ENCODE results near the gene DIPK1C.

Gene DIPK1C

DNA sequence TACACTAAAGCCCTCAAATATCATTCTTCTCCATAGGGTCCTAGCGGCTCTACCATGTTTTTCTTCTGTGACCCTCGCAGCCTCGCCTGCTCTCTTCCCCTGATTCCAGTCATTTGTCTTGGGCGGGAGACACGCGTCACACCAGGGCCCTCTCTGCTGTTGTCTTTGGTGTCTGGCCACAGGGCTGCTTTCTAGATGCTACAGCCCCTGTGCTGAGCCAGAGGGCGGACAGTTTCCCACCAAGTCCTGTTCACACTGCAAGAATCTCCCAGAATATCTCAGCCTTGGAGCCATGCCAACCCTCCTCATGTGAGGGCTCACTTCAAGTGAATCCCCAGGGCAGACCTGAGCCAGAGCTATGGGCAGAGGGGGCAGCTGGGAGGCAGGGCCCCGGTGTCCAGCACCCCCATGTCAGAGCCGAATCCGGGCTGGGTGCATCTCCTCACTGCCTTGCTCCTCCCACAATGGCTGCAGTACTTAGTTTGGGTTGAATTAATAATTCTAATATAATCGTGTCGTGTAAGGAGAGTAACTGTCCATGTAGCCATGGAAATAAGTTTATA, 42.1 kb downstream of the DIPK1C start:
- DNase-seq, result no peak

DNA sequence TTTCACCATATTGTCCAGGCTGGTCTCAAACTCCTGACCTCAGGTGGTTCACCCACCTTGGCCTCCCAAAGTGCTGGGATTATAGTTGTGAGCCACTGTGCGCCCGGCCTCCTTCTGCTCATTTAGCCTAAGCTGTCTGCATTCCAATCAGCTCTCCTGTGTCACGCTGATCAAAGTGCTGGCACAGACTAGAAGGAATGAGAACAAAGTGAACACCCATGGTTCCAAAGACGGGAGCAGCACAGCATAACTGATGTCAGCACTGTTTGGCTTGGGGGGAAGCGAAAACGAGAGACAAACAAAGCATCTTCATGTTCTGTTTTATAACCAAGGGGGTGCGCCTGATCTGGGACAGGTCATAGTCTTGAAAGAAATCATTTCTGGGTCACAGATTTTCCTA, 43.3 kb downstream of the DIPK1C start:
- DNase-seq, result no peak

DNA sequence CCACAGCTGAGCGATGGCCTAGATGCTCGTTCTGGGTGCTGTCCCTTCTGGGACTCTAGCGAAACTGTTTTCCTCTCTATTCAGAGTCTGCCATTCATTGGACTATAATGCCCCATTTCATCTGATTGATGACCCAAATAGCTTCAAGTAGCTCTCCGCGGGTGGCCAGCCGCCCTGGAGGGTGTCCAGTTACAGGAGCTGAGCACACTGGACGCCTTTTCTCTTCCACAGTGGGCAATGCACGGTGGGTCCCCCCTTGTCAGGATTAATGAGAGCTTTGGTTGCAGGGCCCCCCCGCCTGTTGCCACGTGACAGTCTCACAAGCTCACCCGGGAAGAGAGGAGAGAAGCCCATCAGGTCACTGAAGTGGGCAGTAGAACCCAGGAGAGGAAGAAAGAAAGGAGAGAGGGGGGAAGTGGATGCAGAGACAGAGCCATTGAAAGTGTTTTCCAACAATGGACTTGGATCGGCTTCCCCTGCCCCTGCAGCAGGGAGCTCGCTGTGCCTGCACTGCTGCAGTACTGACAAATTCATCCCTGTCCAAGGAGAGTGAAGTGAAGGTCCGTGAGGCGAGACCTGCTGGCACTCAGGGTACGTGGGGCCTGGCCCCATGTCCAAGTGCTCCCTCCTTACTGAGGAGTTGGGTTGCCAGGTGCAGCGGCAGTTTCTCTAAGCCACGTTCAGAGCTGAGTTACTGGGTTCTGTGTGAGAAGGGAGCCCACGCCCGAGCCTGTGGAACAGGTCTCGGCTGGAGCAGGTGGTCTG, 44.8 kb downstream of the DIPK1C start:
- DNase-seq, result no peak

DNA sequence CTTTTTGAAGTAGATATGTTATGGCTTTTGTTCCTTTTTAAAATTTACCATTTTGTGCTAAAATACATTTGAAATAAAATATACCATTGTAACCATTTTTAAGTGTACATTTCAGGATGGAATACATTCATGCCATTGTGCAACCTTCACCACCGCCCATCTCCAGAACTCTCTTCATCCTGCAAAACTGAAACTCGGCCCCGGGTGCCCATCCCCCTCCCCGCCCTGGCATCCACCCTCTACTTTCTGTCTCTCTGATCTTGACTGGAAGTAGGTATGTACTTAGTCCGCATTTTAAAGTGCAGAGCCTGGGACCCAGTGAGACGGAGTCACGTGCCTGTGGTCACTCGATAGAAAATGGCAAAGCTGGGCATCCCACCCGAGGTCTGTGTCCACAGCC, 45.6 kb downstream of the DIPK1C start:
- no peak for DNase-seq

DNA sequence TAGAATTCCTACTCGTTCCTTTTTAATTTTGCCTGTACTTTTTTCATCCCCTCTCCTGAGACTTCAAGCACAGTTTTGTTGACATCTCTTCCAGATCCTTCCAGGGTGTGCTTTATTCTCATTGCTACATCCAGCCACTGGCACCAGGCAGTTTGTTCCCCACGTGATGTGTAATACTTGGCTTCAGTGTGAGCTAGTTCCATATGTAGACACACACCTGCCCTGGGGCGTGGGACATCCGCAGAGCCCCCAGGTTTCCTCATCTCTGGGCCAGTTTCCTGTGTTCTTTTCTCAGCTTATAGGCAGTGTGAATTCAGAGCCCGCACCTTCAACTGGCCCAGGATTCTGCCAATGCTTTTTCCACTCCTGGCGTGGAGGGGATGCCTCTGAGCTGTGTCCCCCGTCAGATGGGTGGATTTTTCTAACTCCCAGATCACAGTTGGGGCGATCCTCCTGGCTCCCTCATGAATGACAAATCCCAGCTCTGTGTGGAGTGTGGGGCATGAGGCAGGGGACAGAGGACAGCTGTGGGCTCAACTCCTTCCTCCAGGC, 46.6 kb downstream of the DIPK1C start:
- DNase-seq, result no peak

DNA sequence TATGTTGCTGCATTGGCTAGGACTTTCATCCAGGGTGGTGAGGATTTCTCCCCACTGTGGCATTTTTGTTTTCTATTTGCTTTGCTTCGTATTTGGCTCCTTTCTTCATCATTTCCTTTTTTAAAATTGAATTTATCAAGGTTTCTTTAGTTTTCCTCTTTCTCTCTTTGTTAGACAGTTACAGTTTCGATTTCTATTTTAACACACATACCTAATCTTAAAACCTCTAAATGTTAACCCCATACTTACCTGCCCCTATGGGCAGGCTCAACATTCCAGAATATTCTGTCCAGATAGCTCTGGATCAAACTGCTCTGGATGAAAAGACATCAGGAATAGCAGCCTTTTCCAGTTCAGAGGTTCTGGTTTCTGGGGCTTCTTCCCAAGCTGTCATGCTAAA, 49.2 kb downstream of the DIPK1C start:
- no peak for DNase-seq

DNA sequence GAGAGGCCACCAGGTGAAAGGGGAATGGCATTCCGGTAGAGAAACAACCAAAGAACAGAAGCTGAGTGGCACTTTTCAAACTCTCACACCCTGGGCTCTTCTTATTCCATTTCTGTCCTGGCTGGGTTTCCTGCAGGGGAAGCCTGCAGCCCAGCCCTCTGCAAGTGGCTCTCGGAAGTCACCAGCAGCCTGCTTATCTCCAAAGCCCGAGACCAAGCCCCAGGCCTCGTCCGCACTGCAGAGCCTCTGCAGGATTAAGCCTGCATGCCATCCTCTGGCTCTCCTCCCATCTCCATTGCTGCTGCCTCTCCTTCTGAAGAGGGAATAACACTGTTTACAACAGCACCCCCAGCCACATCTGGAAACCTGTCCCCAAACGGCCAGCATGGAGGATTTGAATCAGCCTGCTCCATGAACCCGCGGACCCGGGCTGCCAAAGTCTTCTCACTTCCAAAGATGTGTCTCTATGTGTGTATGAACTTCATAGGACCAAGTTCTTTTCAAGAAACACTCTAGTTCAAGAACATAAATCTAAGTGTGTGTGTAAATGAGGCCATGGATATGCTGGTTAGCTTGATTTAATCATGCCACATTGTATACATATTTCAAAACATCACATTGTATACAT, 54.2 kb downstream of the DIPK1C start:
- DNase-seq, result no peak

DNA sequence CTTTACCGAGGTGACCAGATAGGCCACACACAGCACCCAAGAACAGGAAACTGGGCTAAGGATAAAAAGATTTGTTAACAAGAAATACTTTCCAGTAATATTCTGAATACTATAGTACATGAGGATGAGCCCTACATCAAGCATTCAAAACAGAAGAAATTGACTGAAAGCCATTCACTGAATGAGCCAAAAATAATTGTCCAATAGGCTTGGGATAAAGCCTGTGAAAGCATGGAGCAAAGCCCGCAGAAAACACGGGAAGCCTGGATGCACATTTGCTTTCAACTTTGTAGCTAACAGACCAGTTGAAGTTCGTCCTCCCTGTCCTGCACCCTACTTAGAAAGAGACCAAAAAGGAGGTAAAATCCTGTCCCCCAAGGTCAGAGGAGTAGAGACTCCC, 56.3 kb downstream of the DIPK1C start:
- DNase-seq, result no peak

DNA sequence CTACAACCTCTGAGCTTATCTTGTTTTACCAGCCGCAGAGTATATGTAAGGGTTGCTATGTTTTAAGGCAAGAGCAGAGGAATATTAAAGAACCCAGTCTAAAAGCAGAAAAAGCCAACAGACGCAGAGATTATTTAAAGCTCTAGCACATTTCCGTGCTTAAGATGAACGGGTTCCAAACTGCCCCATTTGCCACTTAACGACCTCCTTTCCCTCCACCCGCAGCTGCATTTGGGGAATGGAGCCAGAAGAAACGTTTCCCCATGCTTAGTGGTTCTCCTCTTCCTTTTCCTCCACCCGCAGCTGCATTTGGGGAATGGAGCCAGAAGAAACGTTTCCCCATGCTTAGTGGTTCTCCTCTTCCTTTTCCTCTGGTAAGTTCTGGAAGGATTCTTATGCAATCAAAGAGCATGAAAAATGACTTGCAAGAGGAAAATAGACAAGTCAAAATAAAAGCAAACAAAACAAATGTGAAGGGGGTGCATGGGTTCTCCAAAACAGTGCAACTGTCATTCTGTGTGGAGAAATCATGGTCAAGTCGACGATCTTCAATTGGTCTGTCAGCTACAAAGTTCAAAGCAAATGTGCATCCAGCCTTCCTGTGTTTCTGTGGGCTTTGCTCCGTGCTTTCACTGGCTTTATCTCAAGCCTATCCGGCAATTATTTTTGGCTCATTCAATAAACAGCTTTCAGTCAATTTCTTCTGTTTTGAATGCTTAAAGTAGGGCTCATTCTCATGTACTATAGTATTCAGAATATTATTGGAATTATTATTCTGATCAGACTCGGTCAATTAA, 57.8 kb downstream of the DIPK1C start:
- no peak for DNase-seq

- no peak for DNase-seq
Observed at GRCh38 chr18:74397572-74397971, 59.5 kb downstream of the DIPK1C start.

GRCh38 chr18:74396171-74397169, 60.6 kb downstream of the DIPK1C start:
- no peak for DNase-seq

DNA sequence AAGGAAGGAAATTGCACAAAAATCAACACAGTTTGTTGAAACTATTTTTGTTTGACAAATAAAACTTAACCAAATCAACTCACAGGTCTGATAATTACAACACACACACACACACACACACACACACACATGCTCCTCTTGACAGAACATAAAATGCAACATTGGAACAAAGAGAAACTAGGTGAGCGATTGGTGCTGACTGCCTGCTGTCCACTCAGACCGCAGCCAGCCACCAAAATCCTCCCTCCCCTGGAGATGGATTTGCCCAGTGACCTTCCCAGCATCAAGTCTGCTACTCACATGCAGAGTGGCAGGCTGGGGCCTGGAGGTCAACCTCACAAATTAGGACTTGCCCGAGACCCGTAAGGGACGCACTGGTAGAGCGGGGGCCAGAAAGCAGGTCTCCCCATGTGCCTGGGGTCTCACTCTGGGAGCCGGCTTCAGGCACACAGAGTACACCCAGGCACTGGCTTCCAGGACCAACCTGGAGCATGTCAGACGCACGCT, 61.4 kb downstream of the DIPK1C start:
- DNase-seq, result no peak

DNA sequence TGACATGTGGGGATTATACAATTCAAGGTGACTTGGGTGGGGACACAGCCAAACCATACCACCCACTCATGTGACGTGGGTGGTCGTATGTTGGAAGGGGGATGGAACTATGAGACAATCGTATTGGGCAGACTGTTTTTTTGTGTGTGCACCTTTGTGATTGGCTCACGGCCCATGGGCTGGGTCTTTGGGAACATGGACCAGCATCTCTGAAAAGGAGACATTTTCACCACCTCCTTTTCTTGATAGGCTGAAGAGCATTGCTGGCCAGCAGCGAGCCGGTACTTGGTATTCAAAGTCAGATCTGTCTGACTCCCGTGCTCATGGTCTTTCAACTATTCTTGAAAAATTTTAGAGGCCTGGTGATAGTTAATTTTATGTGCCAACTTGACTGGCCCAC, 62.1 kb downstream of the DIPK1C start:
- no peak for DNase-seq

DNA sequence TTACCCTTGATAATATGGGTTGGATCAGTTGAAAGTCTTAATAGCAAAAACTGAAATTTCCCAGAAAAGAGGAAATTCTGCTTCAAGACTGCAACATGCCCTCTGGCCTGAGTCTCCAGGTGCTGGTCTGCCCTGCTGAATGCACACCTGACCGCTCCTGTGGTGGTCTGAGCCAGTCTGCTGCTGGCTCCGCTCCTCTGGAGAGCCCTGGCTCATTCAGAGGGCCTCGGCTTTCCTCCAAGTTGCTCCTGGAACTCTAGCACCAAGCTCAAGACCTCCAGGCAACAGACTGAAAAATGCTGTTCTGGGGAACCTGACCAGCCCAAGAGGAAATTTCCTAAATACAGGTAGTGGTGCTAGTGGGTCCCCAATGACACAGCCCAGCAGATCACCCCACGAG, 64.8 kb downstream of the DIPK1C start:
- no peak for DNase-seq

GRCh38 chr18:74390900-74391299, 66.2 kb downstream of the DIPK1C start:
- no peak for DNase-seq

DNA sequence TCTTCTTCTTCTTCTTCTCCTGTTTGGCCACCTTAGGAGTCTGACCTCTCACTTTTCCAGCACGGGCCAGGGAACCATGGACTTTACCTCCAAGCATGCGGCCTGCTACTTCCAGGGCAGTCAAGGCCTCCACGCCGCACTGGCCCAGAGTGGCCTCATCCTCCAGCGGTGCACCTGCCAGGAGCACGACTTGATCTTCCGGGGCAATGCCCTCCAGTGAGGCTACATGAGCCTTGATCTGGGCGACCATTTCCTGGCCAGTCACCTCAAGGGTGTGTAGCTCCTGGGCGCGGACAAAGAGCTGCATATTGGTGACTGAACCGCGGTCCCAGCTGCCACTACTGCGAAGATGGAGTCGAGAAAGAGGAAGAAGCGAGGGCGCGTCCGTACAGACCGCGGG, 67.1 kb downstream of the DIPK1C start:
- DNase-seq, result no peak

GRCh38 chr18:74389171-74389927, 67.8 kb downstream of the DIPK1C start:
- no peak for DNase-seq

DNA sequence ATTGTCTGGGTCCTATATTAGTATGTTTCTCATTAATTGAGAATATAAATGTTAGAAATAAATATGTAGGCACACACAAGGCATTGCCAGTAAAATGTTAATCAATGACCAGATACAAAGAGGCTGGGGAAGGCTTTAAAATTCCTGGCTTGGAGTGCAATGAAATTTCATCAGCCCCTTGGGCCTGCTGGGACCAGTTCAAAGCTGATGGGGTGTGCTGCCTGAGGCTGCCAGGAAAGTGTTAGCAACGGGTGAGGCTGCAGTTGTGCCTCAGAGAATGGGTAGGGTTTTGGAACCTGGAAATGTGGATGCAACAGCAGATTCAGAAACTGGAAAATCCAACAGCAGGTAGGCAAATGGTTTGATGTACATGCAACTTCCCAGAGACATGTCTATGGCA, 68.9 kb downstream of the DIPK1C start:
- DNase-seq, result no peak

DNA sequence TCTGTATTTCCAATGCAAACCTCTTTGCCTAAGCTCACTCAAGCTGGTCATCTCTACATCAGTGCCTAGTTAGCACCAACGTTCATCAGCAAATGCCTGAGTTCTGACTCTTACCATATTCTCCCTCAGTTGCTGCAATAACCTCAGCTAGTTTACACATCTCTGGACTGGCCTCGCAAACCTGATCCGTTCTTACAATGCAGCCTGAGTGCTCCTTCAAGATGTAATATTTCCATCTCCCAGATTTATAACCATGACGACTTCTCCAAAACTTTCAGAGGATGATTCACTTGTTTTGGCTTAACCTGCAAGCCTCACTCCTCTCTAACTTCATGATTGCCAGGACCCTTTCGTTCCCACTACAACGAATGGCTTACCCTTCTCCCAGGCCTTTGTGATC, 69.7 kb downstream of the DIPK1C start:
- DNase-seq, result no peak

All from DMS 273 treated with DMSO at 0.1 percent for 48 hours (cell line).